Right hindlimb (tissue), 1 donor: ENCODE results near the gene ACYP2.

Source experiments
- DNase-seq: peaks from one replicate; pipeline ENCODE4 v3.0.0-alpha.2; 2018

The ACYP2 gene

DNA sequence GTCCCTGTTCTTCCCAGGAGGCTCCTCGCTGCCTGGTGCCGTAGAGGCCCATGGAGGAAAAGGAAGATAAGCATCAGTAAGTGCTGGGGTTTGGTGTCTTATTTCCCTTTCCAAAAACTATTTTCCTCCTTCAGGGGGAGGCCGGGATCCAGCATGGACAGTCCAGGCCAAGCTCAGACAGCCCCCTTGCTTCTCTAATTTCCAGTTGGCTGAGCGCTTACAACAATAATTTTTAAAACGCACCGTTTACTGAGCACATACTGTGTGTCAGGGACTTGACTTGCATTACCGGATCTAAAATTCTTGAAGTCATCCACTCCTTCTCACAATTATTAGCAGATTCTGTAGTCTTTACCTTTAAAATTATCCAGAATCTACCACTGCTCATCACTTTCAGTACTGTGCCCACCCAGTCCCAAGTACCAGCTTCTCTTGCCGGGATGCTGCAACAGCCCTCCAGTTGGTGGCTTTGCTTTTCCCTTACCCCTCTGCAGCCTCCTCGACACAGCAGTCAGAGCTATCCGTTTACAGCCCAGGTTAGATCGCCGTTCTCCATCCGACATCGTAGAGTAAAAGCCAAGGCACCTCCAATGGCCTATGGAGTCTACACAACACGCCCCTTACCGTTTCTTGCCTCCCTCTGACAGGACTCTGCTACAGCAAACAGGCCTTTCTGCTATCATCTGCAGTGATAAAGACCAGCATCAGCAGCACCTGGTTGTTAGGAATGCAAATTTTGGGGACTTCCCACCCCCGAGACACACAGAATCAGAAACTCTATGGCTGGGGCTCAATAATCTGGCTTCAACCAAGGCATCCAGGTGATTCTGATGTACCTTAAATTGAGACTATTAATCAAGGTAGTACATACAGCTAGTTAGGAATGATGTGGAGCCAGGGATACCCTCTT, 215.8 kb downstream of the ACYP2 start:
- no peak for DNase-seq

- no peak for DNase-seq
Measured at GRCh38 chr2:54332386-54332785, 217.0 kb downstream of the ACYP2 start.

- DNase-seq, result no peak
Measured at GRCh38 chr2:54336136-54336976, 220.9 kb downstream of the ACYP2 start.

- DNase-seq, result no peak
Measured at GRCh38 chr2:54336977-54337255, 221.5 kb downstream of the ACYP2 start.

DNA sequence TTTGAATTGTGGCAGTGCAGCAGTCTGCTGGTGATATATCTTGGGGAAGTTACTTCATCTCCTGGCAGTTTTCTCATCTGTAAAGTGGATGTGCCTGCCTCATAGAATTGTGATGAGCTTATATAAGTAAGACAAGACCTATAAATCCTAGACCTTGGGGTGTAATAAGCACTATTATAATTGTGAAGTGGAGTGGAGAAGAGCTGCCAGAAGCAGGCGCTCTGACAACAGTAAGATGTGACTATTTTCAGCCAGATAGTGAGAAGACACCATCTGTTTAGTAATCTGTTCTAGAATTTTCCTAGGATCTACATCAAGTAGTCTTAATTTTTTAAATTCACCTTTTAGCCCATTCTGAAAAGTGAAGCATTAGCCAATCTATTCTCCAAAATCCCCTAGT, 226.2 kb downstream of the ACYP2 start:
- DNase-seq, result no peak

- no peak for DNase-seq
Measured at GRCh38 chr2:54342603-54343002, 227.2 kb downstream of the ACYP2 start.

- DNase-seq, result no peak
Measured at GRCh38 chr2:54347622-54348021, 232.2 kb downstream of the ACYP2 start.

- DNase-seq, result no peak
Measured at GRCh38 chr2:54348646-54349045, 233.2 kb downstream of the ACYP2 start.

DNA sequence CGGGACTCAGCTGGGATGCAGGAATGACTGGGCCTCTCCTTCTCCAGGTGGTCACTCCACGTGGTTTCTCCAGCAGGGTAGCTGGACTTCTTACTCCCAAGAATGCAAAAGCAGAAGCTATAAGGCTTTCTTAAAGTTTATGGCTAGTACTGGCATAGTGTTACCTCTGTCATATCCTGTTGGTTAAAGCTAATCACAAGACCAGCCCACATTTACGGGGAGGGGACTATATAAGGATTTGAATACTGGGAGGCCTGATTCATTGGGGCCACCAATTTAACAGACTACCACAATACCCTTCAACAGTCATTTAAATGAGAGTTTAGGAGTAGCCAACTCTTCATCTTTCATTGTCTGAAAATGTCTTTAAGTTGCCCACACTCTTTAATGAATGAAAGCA, 235.0 kb downstream of the ACYP2 start:
- no peak for DNase-seq

DNA sequence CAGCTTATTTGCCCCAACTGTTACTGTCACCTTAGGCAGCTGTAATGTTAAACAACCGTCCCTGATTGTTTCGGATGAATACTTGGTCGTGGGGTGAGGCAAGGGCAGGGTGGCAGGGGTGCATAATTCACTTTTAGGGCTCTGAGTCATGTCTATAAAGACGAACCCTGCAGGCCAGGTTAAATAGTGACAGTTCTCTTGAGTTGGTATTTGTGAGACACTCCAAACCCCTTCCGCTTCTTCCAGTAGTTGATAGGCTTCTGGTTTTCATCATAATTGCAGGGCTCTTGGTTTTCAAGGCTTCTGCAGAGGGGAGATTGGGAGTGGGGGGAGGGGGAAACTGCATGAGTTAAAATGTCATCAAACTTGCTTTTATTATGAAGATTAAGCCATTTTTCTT, 237.8 kb downstream of the ACYP2 start:
- no peak for DNase-seq
